ENCODE data around the gene MEOX1.
"Not testable (repeated sequence)": the region's sequence is repeated elsewhere in the genome, so short reads cannot be mapped to it uniquely, and the experiment has no call there.

The MEOX1 gene

DNA sequence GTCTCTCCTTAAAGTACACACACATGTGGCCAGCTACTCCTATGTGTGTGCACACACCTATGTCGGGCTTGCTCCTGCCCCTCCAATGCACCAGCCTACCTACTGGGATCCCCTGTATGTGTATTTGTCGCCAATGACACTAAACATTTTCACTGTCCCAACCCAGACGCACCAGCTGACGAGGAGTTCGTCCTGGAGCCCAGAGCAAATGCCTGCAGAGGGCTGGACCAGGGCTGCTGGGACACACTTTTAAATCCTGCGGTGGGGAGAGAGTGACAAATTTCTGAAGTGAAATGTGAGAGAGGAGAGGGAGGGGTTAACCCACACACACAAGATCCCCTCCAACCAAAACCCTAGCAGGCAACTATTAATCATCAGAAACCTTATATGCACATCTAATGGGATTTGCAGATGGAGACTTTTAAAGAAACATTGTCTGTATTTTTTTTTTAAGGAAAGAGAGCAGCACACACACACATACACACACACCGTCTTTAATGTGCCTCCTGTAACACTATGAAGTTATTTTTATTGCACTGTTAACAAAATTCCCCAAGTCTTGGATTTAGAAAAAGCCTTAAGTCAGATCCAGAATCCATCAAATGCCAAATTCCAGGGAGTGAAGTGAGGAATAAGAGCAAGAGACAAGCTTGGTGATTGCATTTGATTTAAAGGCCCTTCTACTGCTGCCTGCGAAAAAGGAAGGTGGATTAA lies at the start of gene MEOX1:
TSS of gene MEOX1 (minus strand) at position 224 of the 714 bp plus-strand sequence. CDS start 388 bp downstream, outside the sequence.
- peak; percentile 87 for DNase-seq

DNA sequence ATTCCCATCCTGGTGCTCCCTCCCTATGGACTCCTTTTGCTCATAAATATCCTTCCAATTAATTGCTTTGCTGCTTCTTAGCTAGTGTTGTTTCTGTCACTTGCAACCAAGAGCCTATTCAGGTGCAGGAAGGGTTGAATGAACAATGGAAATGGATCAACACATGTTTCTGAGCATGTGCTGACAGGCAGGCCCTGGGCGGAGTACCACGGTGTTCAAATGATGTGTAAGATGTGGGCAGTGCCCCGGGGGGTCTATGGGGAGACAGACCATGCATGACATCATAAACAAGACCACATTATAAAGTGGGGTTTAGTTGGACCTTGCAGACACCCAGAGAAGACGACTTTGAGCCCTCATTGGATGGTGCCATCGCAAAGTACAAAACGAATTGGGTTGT lies 48.4 kb upstream of the MEOX1 start:
- DNase-seq, result no peak

DNA sequence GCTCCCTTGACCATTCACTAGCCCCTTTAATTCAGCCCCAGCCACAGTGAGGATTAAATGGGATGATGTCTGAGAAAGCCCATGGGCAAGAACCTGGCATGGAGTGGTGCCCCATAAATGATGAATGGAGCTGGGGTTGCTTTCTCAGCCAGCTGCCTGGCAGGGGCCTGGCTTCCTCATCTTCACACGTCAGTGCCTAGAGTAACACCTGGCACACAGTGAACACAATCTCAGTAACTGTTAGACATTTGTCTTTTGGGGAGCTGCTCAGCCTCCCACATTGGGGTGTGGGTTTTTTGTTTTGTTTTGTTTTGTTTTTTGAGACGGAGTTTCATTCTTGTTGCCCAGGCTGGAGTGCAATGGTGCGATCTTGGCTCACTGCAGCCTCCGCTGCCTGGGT lies 47.5 kb upstream of the MEOX1 start:
- no peak for DNase-seq

DNA sequence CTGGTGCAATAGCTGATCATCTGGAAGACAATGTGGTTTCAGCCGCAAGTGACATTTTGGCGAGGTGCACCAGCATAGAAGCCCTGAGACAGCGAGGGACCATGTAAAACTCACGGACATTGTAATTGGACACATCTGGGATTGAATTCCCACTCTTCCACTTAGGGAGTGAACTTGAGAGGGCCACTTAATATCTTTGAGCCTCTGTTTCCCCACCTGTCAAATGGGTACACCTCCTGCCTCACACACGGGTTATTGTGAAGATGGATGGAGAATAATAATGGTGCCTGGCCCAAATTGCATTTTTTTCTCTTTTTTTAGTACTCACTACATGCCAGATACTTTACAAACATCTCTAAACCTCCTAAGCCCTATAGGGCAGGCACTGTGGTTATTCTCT lies 45.5 kb upstream of the MEOX1 start:
- no peak for DNase-seq

DNA sequence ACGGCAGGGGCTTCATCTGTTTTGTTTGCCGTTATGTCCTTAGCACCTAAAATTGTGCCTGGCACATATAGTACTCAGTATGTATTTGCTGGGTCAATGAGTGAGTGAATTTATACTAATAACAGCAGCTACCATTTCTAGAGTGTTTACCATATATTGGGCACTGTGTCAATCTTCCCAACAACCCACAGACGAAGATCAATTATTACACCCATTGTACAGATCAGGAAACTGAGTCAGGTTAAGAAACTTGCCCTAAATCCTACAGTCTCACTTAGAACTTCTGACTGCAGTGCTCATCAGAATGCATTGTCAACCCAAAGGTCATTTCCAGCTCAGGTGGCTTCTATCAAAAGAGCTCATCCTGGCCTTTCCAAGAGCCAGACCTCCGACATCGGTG lies 44.5 kb upstream of the MEOX1 start:
- no peak for DNase-seq

DNA sequence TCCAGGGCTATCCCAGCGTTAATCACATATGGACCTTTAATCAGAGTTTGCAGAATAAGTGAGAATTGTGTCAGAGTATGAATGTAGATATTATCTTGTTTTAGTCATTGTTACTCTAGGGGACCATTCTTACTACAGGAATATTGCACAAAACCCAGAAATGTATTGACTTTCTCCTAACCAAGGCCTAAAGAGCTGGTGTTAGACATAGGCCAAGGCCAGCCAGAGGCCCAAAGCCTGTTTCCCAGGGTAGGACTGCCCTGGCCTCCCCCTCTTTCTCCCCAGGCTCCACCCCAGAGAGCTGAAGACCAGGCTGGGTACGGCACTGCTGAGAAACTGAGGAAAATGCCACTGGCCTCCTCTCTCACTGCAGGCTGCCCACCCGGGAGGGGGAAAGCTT lies 41.9 kb upstream of the MEOX1 start:
- no peak for DNase-seq

DNA sequence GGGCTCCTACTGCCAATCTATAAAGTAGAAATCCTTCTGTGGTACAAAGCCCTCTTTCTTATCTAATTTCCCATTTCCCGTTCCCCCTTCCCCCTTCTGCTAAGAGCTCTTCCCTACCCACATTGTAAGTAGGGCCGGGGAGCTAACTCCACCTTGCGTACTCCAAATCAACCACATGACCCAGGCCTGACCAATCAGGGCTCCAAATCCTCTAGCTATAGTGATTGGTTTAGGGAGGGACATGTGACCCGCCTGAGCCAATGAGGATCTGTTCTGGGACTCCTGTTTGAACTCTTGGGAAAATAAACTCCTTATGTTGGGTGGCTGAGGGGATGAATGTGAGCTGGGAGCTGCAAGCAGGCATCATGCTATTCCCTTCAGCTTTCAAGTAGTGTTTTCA lies 40.9 kb upstream of the MEOX1 start:
- DNase-seq, result no peak

DNA sequence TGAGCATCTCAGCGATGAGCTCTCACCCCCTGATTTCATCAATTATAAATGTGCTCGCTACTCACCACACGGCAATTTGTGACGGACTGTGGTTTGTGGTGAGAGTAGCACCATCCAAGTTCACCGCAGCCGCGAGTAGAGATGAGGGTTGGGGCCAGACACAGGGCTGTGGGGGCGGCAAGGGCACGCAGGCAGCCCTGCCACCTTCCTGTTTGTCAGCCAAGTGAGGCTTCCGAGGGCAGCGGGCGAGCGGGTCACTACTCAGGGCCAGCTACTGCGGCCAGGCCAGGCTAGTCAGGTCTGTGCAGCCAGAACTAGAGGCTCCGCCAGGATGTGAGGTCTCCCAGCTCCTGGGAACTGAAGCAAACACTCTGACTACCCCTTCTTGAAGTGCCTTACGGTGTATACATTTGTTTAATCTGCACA lies 39.6 kb upstream of the MEOX1 start:
- DNase-seq, result peak; percentile 72

DNA sequence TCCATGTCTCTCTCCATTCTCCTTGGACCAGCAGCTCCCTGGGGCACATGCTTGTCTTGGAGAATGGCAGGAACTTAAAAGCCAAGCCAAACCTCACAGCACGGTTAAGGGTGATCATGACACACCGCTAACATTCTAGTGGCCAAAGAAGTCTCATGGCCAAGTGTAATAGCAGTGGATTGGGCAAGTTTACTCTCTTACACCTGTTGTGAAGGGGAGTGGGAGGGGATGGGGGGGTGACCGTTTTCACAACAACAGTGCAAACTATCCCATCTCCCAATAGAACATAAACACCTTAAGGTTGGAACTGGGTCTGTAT lies 37.7 kb upstream of the MEOX1 start:
- no peak for DNase-seq

DNA sequence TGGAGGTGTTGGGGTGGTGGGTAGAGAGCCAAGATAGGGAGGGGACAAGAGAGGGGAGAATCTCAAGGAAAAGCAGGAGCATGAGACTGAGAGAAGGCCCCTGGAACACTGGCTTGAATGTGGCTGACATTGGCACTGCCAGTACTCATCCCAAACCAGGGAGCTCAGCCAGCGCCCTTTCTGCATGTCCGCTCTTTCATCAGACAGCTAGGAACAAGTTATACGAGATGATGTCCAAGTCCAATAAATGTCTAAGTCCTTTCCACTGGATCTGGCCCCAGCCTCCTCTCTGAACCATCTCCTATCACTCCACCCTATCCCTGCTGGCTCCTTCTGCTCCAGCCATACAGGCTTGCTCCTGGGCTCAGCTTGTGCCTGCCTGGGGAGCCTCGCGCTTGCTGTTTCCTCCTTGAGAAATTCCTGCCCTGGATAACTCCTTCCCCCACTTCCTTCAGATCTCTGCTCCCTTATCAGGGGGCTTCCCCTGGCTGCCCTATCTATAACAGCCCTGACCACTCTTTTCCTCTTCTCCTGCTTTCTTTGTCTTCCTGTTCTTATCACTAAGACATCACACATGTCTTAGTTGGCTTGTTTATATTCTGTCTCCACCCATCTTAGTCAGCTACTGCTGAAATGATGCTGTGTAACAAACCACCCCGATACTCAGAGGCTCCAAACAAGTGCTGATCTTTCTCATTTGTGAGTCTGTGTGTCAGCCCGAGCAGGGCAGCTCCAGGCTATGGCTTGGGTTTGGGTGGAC lies 37.1 kb upstream of the MEOX1 start:
- no peak for DNase-seq

DNA sequence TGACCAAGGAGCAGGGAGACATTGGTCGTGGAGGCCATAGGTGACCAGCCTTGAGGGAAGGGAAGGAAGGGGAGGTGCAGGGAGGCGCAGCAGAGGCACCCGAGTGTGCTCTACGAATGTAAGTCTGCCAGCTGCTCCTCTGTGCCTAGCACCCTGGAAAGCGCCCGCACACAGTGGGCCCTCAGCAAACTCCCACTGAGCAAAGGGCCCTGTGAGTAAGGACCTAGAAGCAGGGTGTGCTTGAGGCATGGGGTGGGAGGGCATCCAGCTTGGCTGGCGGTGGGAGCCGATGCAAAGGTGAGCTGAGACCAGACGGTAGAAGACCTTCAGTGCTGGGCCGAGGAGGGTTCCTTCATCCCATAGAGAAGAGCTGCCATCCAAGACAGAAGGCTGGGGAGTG lies 36.2 kb upstream of the MEOX1 start:
- DNase-seq, result no peak

DNA sequence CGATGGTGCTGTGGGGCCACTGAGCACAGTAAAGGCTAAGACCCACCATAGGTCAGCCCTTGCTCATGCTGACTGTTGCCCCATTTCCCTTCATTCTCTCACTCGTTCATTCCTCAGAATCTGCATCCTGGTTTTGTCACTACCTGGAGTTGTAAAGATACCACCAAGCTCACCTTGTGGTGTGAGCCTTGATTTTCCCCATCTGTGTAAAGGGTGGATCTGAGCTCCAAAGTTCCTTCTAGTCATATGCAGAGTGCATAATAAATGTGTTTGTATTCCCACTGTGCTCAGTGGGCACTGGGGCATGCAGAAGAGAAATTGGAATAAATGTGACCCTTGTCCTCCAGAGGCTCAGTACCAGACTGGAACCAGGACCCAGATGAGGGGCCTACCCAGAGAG lies 35.2 kb upstream of the MEOX1 start:
- no peak for DNase-seq

DNA sequence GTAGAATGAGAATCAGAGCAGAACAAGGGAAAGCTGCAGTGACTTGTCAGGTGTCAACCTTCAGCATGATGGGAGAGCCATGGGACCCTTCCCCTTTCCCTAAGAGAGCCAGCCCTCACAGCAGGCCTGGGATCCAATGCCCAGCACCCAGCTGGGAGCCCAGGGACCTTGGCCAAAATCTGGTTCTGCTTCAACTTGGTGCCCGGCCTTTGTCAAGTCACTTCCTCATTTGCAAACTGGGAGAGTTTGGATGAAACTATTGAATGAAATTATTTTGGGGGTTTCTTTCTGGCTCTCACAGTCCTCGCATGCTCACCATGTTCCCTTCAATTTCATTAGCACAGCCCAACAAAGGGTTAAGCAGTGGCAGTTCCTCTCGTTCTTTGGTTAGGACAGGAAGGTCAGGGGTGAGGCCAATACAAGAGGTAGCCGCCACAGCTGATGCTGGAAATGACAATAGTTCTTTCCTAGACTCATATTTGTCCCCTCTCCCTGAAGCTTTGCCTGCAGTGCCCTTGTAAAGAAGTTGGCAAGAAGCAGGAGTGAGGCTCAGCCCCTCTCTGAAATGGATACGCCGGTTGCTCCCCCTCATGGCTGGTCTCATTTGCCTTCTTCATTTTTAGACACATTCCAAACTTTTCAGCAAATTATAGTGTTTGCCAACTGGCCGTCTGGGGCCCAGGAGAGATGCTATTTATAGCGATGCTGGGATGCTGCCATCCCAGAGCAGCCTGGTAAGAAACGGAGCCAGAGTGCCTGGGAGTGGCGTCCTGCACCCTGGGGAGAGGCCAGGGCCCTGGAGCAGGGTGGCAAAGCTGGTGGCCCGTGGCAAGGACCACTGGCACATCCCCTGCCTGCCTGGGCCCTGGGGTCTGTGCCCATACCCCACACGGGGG lies 34.5 kb upstream of the MEOX1 start:
- peak; percentile 57 for DNase-seq

DNA sequence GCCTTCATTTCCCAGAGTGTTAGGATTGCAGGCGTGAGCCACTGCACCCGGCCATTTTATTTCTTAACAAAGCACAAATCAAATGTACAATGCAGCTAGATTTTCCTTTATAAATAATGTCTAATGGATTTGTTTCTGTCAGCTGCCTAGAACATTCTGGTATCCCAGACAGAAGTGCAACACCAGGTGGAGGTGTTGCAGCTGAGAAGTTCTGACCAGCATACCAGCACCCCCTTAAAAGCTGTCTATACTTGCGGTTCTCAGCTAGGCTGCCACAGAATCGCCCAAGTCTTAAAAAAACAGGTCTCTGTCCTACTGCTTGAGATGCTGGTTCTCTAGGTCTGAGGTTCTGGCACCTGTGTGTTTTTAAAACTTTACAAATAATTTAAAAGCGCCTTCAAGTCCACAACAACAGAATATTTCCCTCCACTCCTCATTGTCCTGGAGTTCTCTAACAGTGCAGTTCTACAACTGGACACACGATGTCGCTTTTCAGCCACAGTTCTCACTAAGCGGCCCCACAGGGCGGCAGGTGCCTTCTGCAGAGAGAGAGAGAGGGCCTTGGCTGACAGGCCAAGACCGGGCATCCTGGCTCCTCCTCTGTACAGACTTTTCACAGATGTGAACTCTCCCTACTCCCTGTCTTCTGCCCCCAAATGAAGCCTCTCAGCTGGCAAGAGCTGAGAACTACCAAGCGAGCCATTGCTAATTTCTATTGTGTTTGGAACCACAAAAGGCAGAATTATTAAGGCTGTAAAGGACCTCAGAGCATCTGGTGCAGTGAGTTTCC lies 32.6 kb upstream of the MEOX1 start:
- DNase-seq, result peak; percentile 73

DNA sequence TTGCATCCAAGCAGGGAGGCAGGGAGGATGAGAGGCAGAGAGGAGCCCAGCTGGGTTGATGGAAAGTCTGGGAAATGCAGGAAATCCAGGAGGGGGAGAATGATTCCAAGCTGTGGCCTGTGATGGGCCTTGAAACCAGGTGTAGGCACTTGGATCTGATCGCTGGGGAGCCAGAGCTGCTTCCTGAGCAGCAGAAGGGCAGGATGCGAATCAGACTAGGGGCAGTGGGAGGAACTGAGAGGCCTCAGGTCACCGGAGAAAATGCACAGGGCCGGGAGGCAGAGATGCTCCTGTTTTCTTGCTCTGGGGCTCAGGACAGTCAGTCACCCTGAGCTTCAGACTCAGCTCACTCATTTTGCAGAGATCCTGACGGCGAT lies 29.6 kb upstream of the MEOX1 start:
- no peak for DNase-seq

DNA sequence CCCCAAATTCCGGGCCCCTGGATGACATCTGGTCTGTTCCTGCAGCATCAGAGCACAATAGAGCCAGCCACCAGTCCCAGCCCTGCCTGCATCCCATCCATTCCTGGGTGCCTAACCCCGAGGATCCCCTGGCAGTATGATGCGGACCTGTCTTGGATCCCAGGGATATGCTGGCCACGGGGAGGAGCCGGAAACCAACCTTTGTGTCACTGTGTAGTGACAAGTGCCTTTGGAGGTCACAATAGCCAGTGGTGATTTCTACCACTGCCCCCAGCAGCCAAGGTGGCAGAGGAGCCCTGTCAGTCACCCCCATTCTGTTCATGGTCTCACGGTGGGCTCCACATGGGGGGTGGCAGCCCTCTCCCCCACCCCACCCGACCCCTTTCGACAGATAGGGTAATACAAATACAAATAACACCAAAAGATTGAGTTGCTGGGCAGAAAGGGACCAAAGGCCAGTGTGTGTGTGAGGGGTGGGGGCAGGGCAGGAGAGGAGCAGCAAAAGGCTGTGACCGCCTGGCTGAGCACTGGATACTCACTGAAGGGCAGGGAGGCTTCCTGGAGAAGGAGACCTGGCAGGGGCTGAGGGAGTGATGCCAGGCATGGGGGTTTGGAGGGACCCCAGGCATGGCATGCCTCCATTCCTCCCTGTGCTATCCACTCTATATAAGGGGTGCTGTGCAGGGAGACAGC lies 29.0 kb upstream of the MEOX1 start:
- DNase-seq, result no peak

DNA sequence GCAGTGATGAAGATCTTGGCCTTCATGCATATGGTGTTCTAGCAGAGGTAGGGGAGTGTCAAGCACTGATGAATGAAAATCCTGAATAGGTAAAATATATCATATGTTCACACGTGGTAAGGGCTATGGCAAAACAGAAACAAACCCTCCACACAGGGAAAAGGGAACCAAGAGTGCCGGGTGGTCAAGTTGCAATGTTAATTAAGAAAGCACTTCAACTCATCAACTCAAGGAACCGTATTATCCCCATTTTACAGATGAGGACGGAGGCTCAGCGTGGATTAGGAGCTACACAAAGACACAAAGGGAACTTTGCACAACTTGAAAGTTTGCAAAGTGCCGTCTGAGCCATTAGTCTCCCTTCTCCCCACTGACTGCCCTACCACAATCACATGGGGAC lies 28.1 kb upstream of the MEOX1 start:
- DNase-seq, result no peak

DNA sequence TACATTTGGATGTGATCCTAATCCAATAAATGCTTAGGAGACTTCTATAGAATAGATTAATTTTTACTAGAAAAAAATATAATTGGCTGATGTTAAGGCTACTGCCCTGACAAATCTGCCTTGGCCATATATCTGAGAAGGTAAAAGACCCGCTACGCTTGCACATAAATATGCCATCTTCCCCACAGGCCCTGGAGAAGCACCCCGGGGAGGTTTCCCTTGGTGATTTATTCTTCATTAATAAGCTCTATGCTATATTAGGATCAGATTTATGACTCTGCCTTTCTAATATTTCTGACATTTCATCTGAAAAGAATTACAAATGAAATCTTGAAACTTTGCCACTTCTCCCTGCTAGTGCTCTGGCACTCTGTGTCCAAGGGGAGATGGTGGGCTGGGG lies 27.4 kb upstream of the MEOX1 start:
- DNase-seq, result no peak

DNA sequence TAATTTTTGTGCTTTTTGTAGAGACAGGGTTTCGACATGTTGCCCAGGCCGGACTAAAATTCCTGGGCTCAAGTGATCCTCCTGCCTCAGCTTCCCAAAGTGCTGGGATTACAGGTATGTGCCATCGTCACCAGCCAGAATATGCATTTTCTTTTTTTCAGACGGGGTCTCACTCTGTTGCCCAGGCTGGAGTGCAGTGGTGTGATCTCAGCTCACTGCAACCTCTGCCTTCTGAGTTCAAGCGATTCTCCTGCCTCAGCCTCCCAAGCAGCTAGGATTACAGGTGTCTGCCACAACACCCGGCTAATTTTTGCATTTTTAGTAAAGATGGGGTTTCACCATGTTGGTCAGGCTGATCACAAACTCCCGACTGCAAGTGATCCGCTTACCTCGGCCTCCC lies 25.2 kb upstream of the MEOX1 start:
- DNase-seq, result not testable (repeated sequence)

DNA sequence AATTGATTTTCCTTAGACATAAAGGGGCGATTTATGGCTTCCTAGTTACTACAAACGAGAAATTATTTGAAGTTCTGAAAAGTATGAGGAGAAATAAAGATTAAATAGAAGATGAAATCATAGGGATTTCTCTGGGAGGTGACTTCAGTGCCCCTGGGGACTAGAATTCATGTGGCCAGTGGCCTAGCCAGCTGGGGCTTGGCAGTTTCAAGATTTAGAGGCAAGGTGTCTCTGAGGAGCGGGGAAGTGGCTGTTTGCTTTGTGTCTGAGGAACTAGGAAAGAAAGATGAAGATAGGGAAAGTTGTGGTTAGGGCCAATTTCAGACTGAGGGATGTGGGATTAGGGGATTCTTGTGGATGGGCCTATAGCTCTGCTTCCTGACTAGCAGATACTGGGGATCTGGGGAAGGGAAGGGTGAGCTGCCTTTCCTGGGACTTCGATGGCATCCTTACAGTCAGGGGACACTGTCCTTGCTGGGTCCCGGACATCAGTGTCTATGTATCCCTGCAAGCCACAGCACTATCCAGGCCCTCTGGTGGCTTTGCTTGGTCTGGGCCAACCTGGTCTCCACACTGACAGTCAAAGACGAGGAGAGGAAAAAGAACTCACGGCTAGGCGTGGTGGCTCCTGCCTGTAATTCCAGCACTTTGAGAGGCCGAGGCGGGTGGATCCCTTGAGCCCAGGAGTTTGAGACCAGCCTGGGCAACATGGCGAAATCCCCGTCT lies 22.4 kb upstream of the MEOX1 start:
- no peak for DNase-seq

DNA sequence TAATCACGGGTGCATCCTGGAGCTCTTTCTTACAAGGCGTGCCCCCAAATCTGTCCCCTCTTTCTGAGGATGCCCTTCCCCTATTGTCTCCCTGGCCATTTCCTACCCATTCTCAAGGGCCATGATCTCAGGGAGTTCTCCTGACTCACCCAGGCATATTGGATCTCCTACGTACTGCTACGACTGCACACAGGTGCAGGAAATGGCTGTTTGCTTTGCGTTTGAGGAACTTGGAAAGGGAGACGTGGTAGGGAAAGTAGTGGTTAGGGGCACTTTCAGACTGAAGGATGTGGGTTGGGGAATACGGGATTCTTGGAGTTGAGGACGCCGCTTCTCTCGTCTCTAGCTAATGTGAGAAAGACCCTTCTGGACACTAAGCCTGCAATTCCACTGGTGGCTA lies 18.7 kb upstream of the MEOX1 start:
- DNase-seq, result no peak

DNA sequence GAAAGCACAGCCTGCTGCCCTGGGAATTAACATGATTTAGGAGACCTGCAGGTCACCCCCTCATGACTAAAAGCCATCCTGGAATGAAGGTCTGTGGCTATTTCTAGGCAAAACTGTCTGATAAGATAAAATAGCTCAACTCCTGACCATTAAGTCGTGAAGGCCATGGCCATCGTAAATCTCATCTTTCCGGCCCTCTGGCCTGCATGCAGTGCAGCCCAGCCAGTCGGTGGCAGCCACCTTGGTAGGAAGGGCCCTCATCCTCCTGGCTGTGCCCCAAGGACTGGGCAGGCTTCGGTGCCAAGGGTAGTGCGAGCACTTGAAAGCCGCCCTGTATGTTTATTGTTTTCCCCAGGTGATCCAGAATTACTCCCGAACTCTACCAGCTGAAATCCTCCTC lies 18.2 kb upstream of the MEOX1 start:
- no peak for DNase-seq
